ENCODE results near the gene NHSL1.

NHSL1 gene

GRCh38 chr6:138372711-138373463, 126.4 kb downstream of the NHSL1 start:
- Histone ChIP-seq H3K36me3 (ENCODE audit: control insufficient read depth, insufficient read depth, low read length, severe bottlenecking) (no peaks in the 10 kb centered on the region), H3K9me3 (ENCODE audit: control insufficient read depth, low read length) (no peaks in the 10 kb centered on the region), H3K4me3 (ENCODE audit: low read length) (no peak overlapping the region), H3K9ac (ENCODE audit: low read length) (no peak overlapping the region), H3K4me1 (ENCODE audit: control insufficient read depth, insufficient read depth, low read length) (no peaks in the 10 kb centered on the region), H3K27me3 (replicated peaks; ENCODE audit: control insufficient read depth, insufficient read depth, low read length) (no peaks in the 10 kb centered on the region)
- DNase-seq (ENCODE audit: low read depth): no peak

Data from adipocyte (in vitro differentiated cells).